RPMI8226 (cell line): ENCODE results near the gene DEFB132.

Experiments
- DNase-seq: peaks from one replicate; pipeline ENCODE4 v3.0.0-alpha.2; 2015

DEFB132 gene

DNA sequence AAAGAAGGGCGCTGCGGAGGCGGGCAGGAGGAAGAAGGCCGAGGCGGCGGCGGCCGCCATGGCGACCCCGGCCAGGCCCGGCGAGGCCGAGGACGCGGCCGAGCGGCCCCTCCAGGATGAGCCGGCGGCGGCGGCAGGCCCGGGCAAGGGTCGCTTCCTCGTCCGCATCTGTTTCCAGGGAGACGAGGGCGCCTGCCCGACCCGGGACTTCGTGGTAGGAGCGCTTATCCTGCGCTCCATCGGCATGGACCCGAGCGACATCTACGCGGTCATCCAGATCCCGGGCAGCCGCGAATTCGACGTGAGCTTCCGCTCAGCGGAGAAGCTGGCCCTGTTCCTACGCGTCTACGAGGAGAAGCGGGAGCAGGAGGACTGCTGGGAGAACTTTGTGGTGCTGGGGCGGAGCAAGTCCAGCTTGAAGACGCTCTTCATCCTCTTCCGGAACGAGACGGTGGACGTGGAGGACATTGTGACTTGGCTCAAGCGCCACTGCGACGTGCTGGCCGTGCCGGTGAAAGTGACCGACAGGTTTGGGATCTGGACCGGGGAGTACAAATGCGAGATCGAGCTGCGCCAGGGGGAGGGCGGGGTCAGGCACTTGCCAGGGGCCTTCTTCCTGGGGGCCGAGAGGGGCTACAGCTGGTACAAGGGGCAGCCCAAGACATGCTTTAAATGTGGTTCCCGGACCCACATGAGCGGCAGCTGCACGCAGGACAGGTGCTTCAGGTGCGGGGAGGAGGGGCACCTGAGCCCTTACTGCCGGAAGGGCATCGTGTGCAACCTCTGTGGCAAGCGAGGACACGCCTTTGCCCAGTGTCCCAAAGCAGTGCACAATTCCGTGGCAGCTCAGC, 40.6 kb downstream of the DEFB132 start:
- DNase-seq, result peak; percentile 92

DNA sequence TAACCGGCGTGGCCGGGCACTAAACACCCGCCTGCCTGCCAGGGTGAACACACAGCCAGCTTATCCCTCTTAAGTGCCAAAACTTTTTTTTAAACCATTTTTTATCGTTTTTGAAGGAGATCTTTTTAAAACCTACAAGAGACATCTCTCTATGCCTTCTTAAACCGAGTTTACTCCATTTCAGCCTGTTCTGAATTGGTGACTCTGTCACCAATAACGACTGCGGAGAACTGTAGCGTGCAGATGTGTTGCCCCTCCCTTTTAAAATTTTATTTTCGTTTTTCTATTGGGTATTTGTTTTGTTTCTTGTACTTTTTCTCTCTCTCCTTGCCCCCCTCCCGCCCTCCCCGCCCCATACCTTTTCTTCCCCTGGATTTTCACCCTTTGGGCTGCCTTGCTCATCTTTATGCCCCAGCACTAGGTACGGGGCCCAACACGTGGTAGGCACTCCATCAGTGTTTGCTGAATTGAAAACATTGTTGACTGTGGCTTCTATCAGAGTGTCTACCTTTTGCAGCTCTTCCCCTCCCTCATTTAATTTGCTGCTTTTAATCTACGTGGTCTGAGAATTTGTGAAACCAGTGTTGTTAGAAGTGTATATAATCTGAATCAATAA, 41.4 kb downstream of the DEFB132 start:
- no peak for DNase-seq

- DNase-seq, result no peak
Observed at GRCh38 chr20:300345-300990, 42.9 kb downstream of the DEFB132 start.

- DNase-seq, result no peak
Observed at GRCh38 chr20:301886-302848, 44.6 kb downstream of the DEFB132 start.

- no peak for DNase-seq
Observed at GRCh38 chr20:305745-306144, 48.2 kb downstream of the DEFB132 start.

- DNase-seq, result no peak
Observed at GRCh38 chr20:308427-309038, 51.0 kb downstream of the DEFB132 start.

DNA sequence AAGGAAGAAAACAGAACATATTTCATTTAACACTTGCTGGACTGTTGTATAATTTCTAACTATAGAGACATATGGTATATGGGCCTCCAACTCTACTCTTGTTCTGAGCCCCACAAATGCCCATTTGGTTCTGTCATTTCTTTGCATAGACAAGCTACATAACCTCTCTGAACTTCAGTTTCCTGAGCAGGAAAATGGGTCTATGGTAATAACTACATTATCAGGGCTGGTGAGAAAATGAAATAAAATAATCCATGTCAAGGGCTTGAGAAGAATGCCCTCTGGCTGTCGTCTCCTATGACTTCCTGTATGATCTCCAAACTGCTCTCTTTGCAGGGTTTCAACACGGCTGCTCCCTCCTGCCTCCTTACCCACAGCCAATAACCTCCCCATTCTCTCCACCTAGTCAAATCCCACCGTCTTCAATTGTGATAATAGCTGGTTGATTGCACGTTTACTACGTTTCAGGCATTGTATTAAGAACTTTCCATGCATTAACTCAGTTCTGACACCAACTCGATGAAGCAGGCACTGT, 51.8 kb downstream of the DEFB132 start:
- DNase-seq, result no peak

DNA sequence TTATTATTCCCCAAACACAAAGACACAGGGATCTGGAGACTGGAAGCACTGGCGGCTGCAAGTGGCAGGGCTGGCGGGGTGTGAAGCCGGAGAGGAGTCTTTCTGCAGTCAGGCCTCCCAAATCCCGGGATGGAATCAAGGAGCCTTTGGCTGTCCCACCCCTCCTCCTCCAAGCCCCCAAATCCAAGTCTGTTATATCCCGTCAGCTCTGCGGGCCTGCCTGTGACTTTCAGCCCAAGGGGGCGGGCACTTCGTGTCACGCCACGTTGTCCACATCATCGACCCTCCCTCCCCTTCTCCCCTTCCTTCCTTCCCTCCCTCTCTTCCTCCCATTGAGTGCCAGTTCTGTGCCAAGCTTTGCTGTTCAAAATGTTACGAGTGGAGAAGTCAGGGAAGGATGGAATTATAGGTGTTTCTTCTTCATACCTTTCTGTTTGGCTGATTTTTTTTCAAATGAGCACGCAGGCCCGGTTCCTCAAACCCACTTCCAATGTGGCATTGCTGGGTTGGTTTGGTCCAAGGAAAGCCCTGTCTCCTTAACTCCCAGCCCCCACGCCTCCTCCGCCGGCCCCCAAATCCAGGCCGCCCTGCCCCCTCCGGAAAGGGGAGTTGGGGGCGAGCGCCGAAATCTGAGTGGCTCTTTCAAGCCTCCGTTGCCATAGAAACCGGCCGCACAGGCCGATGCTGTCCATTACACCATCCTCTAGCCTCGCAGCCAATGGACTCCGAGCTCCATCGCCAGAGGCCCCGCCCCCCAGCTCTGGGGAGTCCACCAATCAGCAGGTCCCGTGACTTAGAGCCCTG, 52.5 kb downstream of the DEFB132 start:
- DNase-seq, result peak; percentile 28

DNA sequence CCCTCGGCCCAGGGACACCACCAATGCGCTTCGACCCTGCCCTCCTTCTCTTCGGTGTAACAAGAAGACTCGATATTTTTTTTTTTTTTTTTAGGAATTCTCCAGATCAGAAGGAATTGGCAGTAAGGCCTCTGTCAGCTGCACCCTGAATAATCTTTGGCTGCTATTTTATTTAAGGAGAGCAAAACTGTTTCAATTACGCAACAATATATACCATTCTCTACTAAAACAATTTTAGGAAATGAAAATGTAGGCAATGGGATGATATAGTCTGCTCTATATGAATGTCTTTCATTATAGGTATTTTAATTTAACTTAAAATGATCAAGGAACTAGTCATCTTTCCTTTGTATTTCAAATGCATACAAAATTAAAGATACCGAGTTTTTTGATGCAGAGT, 53.1 kb downstream of the DEFB132 start:
- DNase-seq, result no peak
